CD4-positive, alpha-beta memory T cell (primary cell): Measurements from ENCODE around the gene NFATC3. TPM values are rescaled to one million over a fixed set of nuclear protein-coding genes. Genes with fewer than 3 reads are reported as not detected.

Experiments used
- CTCF ChIA-PET: fragments of 350-600 bp; sonication (Branson Sonifier 250); formaldehyde crosslinking; loops from one replicate; lab custom pipeline; 2021; ENCODE audit warnings: inconsistent platforms; ENCODE audit not compliant: partially characterized antibody; lab: Charles Lee
- POLR2A ChIA-PET: fragments of 350-600 bp; sonication (Branson Sonifier 250); formaldehyde crosslinking; loops from one replicate; lab custom pipeline; 2021; ENCODE audit not compliant: partially characterized antibody; lab: Charles Lee
- DNase-seq, 5 donors: peaks; one replicate each; pipeline versions ENCODE4 v3.0.0 to v3.0.0-alpha.2; 2020 to 2022; ENCODE audit warnings: mixed read lengths in 1 of 5
- H3K27ac ChIP-seq: one replicate; pipeline ENCODE4 v1.7.0; 2013; ENCODE audit warnings: low read depth, low read length
- H3K27me3 ChIP-seq: 2 replicates; pipeline ENCODE4 v1.7.0; 2013; ENCODE audit warnings: mild to moderate bottlenecking, low read length, moderate library complexity; ENCODE audit not compliant: insufficient read depth
- H3K36me3 ChIP-seq: 2 replicates; pipeline ENCODE4 v1.7.0; 2013; ENCODE audit warnings: mild to moderate bottlenecking, low read length, moderate library complexity; ENCODE audit not compliant: insufficient read depth
- H3K4me1 ChIP-seq: 2 replicates; pipeline ENCODE4 v1.7.0; 2013; ENCODE audit warnings: mild to moderate bottlenecking, low read length, moderate library complexity; ENCODE audit not compliant: insufficient read depth
- H3K4me3 ChIP-seq, 2 donors: one replicate each; pipeline ENCODE4 v1.7.0; 2013; ENCODE audit warnings: low read length in 2 of 2, mild to moderate bottlenecking in 1 of 2
- H3K9me3 ChIP-seq, 2 donors: one replicate each; pipeline ENCODE4 v1.7.0; 2013; ENCODE audit warnings: low read length in 2 of 2, control low read depth in 1 of 2; ENCODE audit not compliant: control insufficient read depth in 1 of 2
- H3K27ac Mint-ChIP-seq, 7 donors: one replicate each; pipeline ENCODE4 v1.8.0; 2020 to 2021; ENCODE audit warnings: mixed read lengths in 7 of 7, mild to moderate bottlenecking in 6 of 7, inconsistent platforms in 3 of 7, moderate library complexity in 3 of 7
- H3K27me3 Mint-ChIP-seq, 2 donors: one replicate each; pipeline ENCODE4 v1.8.0; 2020 to 2021; ENCODE audit warnings: mixed read lengths in 2 of 2
- H3K36me3 Mint-ChIP-seq, 2 donors: one replicate each; pipeline ENCODE4 v1.8.0; 2020 to 2021; ENCODE audit warnings: mixed read lengths in 2 of 2, inconsistent platforms in 1 of 2, mild to moderate bottlenecking in 1 of 2
- H3K4me1 Mint-ChIP-seq, 4 donors: one replicate each; pipeline ENCODE4 v1.8.0; 2020 to 2021; ENCODE audit warnings: mixed read lengths in 4 of 4, mild to moderate bottlenecking in 1 of 4
- H3K4me3 Mint-ChIP-seq, 8 donors: one replicate each; pipeline ENCODE4 v1.8.0; 2020 to 2021; ENCODE audit warnings: mixed read lengths in 8 of 8, mild to moderate bottlenecking in 7 of 8, moderate library complexity in 6 of 8, inconsistent platforms in 3 of 8
- H3K9me3 Mint-ChIP-seq, 8 donors: one replicate each; pipeline ENCODE4 v1.8.0; 2020 to 2021; ENCODE audit warnings: mixed read lengths in 8 of 8, mild to moderate bottlenecking in 5 of 8, inconsistent platforms in 3 of 8, moderate library complexity in 1 of 8
- intact Hi-C: fragments of 100-400 bp; cut with micrococcal nuclease; formaldehyde crosslinking; loops from one replicate; pipeline ENCODE4 v1.15.1; 2023
- polyA plus RNA-seq, 2 donors: library from polyadenylated mRNA; unstranded; fragments of 300-500 nt; fragmentation: Illumina TruSeq; gene quantifications; one replicate each; pipeline ENCODE4 v1.2.3, GENCODE V29; 2021
- total RNA-seq, 2 experiments: library from RNA; stranded (reverse); gene quantifications; one replicate each; pipeline ENCODE4 v1.2.3, GENCODE V29; 2021

NFATC3 gene
- total and polyA plus RNA-seq, 4 experiments from 2014 or later = 76.5 to 134 (median 111) TPM

DNA sequence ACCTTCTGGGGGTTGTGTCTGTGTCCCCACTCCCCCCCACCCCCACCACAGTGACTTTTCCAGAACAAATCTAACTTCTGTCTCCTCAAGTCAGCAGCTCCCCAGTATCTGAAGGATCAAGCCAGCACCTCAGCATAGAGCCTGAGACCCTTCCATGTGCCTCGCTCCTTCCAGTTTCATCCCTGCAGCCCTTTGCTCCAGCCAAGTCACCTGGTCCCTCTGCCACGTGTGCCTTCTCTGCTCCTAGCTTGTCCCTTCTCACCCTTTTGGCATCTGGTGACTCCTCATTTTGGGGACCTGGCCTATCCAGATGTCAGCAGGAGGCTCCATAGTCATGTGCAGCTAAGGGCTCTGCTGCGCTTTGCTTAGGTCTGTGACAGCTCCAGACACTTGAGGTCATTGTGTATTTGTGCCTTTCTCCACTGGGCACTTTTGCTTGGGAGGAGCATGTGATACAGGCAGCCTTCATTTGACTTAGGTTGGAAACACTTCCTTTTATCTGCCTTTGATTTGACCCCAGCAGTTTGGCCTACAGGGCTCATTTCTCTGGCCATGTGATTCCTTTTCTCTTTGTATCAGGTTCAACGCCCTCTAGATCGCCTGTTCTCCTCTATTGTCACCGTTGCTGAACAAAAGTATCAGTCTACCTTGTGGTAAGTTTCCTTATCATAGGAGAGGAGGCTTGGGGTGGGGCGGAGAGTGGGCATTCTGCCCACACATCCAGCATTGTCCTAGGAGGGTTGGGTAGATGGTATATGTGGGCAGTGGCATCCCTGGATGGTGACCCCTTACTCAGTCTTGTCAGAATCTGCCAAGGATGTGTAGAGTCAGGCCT lies 7.1 kb upstream of the NFATC3 start:
- Histone ChIP-seq H3K27me3 (no peaks in the 10 kb centered on the region), H3K36me3 (no peaks in the 10 kb centered on the region), H3K27ac (peak overlapping the region; percentile 16), H3K4me1 (peaks cover 94% of the 10 kb centered on the region), H3K9me3 (no peaks in the 10 kb centered on the region), H3K4me3 (no peak overlapping the region)
- intact Hi-C loops = no loop called here
- Mint-ChIP-seq H3K36me3 (peaks cover 21 to 36% of the 10 kb centered on the region in 2 donors), H3K27me3 (no peaks in the 10 kb centered on the region), H3K9me3 (peaks cover 0 to 2% (median 0%) of the 10 kb centered on the region in 8 donors), H3K27ac (peak overlapping the region; percentile 75 to 96 (median 90)), H3K4me3 (peak overlapping the region in 7 of 8 donors; percentile 9 to 84 (median 39)), H3K4me1 (peaks cover 64 to 92% (median 83%) of the 10 kb centered on the region in 4 donors)
- DNase-seq = no peak
- POLR2A ChIA-PET = interaction anchor here (0.6 to 17.1 kb wide), 4 partner anchors 4 to 116 kb away, joined by 3 to 474 read pairs (median 238); partner anchors contain the start of gene NFATC3
- CTCF ChIA-PET = interaction anchor here (0.7 to 6.0 kb wide), 2 partner anchors 9 to 14 kb away, joined by 3 to 59 read pairs; no protein-coding TSS in a partner anchor

DNA sequence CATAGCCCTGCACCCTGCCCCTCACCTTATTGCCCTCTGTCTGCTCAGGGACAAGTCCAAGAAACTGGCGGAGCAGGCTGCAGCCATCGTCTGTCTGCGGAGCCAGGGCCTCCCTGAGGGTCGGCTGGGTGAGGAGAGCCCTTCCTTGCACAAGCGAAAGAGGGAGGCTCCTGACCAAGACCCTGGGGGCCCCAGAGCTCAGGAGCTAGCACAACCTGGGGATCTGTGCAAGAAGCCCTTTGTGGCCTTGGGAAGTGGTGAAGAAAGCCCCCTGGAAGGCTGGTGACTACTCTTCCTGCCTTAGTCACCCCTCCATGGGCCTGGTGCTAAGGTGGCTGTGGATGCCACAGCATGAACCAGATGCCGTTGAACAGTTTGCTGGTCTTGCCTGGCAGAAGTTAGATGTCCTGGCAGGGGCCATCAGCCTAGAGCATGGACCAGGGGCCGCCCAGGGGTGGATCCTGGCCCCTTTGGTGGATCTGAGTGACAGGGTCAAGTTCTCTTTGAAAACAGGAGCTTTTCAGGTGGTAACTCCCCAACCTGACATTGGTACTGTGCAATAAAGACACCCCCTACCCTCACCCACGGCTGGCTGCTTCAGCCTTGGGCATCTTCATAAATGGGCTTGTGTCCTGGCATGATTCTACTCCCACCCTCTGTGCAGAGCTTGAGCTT lies 6.3 kb upstream of the NFATC3 start:
- H3K4me3 Mint-ChIP-seq = peak overlapping the region in 7 of 8 donors; percentile 53 to 85 (median 80)
- intact Hi-C loops = no loop called here
- DNase-seq = peak in 1 of 5 donors; percentile 45
- CTCF ChIA-PET = interaction anchor here (1.5 to 6.0 kb wide), 3 partner anchors 15 to 38 kb away, joined by 5 to 59 read pairs (median 9); no protein-coding TSS in a partner anchor
- peaks cover 20 to 35% of the 10 kb centered on the region in 2 donors for H3K36me3 Mint-ChIP-seq
- peak overlapping the region; percentile 71 for H3K27ac ChIP-seq
- POLR2A ChIA-PET = interaction anchor here (0.6 to 16.6 kb wide), 12 partner anchors 9 to 158 kb away, joined by 3 to 474 read pairs (median 6); partner anchors contain the start of genes DPEP2, ESRP2 and PSMB10
- peaks cover 0 to 2% (median 0%) of the 10 kb centered on the region in 8 donors for H3K9me3 Mint-ChIP-seq
- H3K27me3 ChIP-seq = no peaks in the 10 kb centered on the region
- no peaks in the 10 kb centered on the region for H3K36me3 ChIP-seq
- peak overlapping the region; percentile 86 to 96 (median 93) for H3K27ac Mint-ChIP-seq
- peaks cover 94% of the 10 kb centered on the region for H3K4me1 ChIP-seq
- no peaks in the 10 kb centered on the region for H3K9me3 ChIP-seq
- peak overlapping the region; percentile 15 to 46 for H3K4me3 ChIP-seq
- peaks cover 69 to 95% (median 87%) of the 10 kb centered on the region in 4 donors for H3K4me1 Mint-ChIP-seq
- no peaks in the 10 kb centered on the region for H3K27me3 Mint-ChIP-seq

DNA sequence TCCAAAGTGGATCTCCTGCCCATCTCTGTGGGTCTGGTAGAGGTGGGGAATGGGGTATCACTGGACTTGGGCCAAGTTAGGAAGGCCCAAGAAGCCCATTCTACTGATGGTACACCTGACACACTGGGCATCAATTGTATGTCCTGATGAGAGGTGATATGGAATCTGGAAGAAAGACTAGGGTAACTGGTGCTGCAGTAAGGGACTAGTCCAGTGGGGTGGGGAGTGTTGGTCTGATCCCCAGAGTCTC lies 5.9 kb upstream of the NFATC3 start:
- ChIA-PET CTCF (interaction anchor here (1.1 to 2.5 kb wide), 5 partner anchors 11 to 38 kb away, joined by 4 to 9 read pairs (median 5); no protein-coding TSS in a partner anchor), POLR2A (interaction anchor here (0.8 to 16.6 kb wide), 13 partner anchors 9 to 185 kb away, joined by 3 to 474 read pairs (median 6); partner anchors contain the start of genes DPEP2, ESRP2, PSMB10 and SLC7A6)
- H3K9me3 Mint-ChIP-seq = no peaks in the 10 kb centered on the region
- Histone ChIP-seq H3K4me1 (peaks cover 94% of the 10 kb centered on the region), H3K36me3 (no peaks in the 10 kb centered on the region), H3K4me3 (peak overlapping the region; percentile 15 to 46), H3K9me3 (no peaks in the 10 kb centered on the region), H3K27me3 (no peaks in the 10 kb centered on the region), H3K27ac (peak overlapping the region; percentile 71)
- H3K4me3 Mint-ChIP-seq = peak overlapping the region; percentile 6 to 85 (median 78)
- H3K27ac Mint-ChIP-seq = peak overlapping the region; percentile 86 to 96 (median 93)
- intact Hi-C loops = no loop called here
- no peak for DNase-seq
- H3K4me1 Mint-ChIP-seq = peaks cover 69 to 95% (median 88%) of the 10 kb centered on the region in 4 donors
- no peaks in the 10 kb centered on the region for H3K27me3 Mint-ChIP-seq
- peaks cover 15 to 31% of the 10 kb centered on the region in 2 donors for H3K36me3 Mint-ChIP-seq

DNA sequence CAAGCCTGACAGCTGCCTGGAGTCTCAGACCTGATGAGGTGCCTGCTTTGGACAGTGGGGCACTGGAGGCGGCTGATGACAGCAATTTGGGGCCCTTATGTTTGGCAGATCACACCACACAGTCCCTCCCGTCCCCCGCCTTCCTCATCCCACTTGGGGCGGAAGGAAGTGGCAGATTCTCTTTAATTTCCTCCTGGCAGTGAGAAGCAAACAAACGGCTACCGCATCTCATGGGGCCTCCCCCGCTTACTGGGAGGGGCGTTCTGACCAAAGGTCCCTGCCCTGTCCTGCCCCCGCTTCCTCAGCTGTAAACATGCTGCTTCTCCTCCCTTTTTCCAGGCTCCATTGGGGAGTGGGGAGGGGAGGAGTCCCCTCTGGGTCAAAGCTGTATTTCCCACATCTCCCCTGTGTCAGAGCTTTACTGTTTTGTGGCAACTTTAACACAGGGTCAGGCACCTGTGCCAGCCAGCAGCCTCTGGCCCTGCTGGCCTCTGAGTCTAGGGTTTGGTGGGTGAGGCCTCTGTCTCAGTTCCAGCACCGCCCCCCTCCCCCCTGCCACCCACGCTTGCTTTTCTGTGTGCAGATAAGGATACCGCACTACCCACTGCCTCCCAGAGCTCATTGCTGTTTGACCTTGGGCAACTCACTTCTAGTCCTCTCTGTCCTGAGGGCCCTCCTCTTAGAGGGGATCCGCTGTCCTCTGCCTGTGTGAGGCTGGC lies 5.4 kb upstream of the NFATC3 start:
- peak overlapping the region; percentile 36 to 46 for H3K4me3 ChIP-seq
- peak; percentile 69 to 80 (median 73) for DNase-seq
- Mint-ChIP-seq H3K27me3 (no peaks in the 10 kb centered on the region), H3K9me3 (no peaks in the 10 kb centered on the region), H3K4me1 (peaks cover 66 to 93% (median 85%) of the 10 kb centered on the region in 4 donors), H3K4me3 (peak overlapping the region; percentile 48 to 85 (median 78)), H3K27ac (peak overlapping the region; percentile 86 to 96 (median 93)), H3K36me3 (peaks cover 10 to 27% of the 10 kb centered on the region in 2 donors)
- CTCF ChIA-PET = interaction anchor here (0.8 to 2.5 kb wide), 6 partner anchors 12 to 81 kb away, joined by 3 to 9 read pairs (median 4); partner anchors contain the start of gene DPEP2
- H3K4me1 ChIP-seq = peaks cover 94% of the 10 kb centered on the region
- no peaks in the 10 kb centered on the region for H3K27me3 ChIP-seq
- no peaks in the 10 kb centered on the region for H3K36me3 ChIP-seq
- H3K9me3 ChIP-seq = no peaks in the 10 kb centered on the region
- peak overlapping the region; percentile 71 for H3K27ac ChIP-seq
- POLR2A ChIA-PET = interaction anchor here (0.7 to 16.6 kb wide), 17 partner anchors 8 to 273 kb away, joined by 3 to 474 read pairs (median 6); partner anchors contain the start of genes DDX28, DPEP2, DUS2 and ESRP2
- intact Hi-C loops = loop anchor here (2.0 kb wide), 1 partner anchor 15 kb away; no protein-coding TSS in a partner anchor

DNA sequence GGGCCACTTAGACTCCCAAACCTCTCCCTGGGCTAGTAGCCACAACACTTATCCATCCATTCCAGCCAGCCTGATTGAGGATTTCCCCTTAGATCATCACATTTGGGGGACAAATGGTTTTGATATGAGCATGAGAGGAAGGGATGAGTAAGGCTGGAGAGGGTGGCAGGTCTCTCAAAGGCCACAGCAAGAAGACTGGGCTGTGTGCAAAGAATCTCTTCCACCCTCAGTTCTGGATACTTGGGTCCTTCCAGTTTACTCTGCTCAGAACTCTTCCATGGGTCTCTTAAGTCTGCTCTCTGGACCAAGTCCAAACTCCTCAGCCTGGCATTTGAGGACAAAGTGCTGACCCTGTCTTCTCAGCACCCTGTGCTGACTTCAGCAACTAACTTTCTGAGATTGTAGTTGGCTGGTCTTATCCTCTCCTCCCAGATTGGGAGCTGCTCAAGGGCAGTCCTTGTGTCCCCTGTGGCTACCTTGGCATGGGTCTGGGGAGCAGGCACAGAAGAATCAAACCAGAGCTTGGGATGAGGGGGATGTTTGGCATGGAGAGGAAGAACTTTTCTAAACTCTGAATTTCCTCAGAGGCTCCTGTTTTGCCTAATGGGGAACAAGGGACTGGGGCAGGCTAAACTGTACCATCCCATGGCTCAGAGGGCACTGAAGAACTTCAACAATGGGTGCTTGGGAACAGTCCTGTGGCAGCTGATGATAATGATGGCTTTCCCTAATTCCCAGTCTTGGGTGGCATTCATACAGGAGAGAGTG lies 3.1 kb upstream of the NFATC3 start:
- DNase-seq = no peak
- H3K4me3 Mint-ChIP-seq = peak overlapping the region in 7 of 8 donors; percentile 38 to 91 (median 64)
- H3K9me3 Mint-ChIP-seq = no peaks in the 10 kb centered on the region
- Histone ChIP-seq H3K9me3 (no peaks in the 10 kb centered on the region), H3K36me3 (no peaks in the 10 kb centered on the region), H3K4me1 (peaks cover 77% of the 10 kb centered on the region), H3K4me3 (no peak overlapping the region), H3K27me3 (no peaks in the 10 kb centered on the region), H3K27ac (no peak overlapping the region)
- POLR2A ChIA-PET = interaction anchor here (0.5 to 16.6 kb wide), 4 partner anchors 12 to 146 kb away, joined by 3 to 474 read pairs (median 18); partner anchors contain the start of gene PSMB10
- H3K27me3 Mint-ChIP-seq = no peaks in the 10 kb centered on the region
- peaks cover 58 to 81% (median 71%) of the 10 kb centered on the region in 4 donors for H3K4me1 Mint-ChIP-seq
- CTCF ChIA-PET = interaction anchor here (1.5 to 6.3 kb wide), 3 partner anchors 9 to 41 kb away, joined by 6 to 83 read pairs (median 67); no protein-coding TSS in a partner anchor
- H3K27ac Mint-ChIP-seq = peak overlapping the region; percentile 67 to 95 (median 87)
- peaks cover 5 to 23% of the 10 kb centered on the region in 2 donors for H3K36me3 Mint-ChIP-seq
- intact Hi-C loops = loop anchor here (2.0 kb wide), 1 partner anchor 17 kb away; no protein-coding TSS in a partner anchor
